D721Med (cell line): ENCODE measurements around the gene SKIDA1.

Experiments used
- DNase-seq: peaks from one replicate; pipeline ENCODE4 v3.0.0; 2011; ENCODE audit warnings: low spot score; ENCODE audit not compliant: insufficient read length
- FAIRE-seq: peaks from 2 replicates; lab custom pipeline; 2011; peaks lifted over from hg19 to GRCh38; lab: Jason Lieb, UNC
- TF ChIP-seq, protein P1 (sequence below): IDR thresholded peaks from 2 replicates; pipeline ENCODE4 v1.5.1; 2012; ENCODE audit warnings: mild to moderate bottlenecking, control low read depth; ENCODE audit not compliant: insufficient read depth; ENCODE audit errors: missing control alignments

Gene SKIDA1

GRCh38 chr10:21496343-21497176, 28.9 kb downstream of the SKIDA1 start:
- DNase-seq (no peak), FAIRE-seq (no peak)
- TF ChIP-seq, protein P1, sequence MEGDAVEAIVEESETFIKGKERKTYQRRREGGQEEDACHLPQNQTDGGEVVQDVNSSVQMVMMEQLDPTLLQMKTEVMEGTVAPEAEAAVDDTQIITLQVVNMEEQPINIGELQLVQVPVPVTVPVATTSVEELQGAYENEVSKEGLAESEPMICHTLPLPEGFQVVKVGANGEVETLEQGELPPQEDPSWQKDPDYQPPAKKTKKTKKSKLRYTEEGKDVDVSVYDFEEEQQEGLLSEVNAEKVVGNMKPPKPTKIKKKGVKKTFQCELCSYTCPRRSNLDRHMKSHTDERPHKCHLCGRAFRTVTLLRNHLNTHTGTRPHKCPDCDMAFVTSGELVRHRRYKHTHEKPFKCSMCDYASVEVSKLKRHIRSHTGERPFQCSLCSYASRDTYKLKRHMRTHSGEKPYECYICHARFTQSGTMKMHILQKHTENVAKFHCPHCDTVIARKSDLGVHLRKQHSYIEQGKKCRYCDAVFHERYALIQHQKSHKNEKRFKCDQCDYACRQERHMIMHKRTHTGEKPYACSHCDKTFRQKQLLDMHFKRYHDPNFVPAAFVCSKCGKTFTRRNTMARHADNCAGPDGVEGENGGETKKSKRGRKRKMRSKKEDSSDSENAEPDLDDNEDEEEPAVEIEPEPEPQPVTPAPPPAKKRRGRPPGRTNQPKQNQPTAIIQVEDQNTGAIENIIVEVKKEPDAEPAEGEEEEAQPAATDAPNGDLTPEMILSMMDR: peak; percentile 45

DNA sequence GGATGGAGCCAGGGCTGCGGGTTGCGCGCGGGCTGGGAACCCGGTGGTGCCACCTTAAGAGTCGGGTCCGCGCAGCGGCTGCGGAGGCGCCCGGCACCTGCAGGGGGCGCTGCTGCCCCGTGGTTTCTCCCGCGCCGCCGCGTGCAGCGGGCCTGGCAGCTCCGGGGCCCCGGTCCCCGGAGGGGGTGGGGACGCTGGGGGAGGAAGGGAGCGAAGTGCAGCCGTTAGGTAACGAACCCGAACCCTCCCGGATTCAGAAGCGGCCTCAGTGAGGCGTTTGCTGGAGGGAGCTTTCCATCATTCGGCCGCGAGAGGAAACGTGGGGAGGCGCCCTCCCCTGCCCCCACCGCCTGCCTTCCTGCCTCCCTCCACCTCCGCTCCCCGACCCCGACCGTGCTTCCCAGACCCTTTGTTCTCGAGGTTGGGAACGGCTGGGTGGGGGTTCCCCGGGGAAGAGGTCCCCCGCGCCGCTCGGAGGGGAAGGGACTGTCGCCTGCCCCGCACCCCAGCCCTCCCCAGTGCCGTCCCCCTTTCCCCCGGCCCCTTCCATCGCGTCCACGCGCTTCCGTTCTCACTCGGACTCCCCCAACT, 29.6 kb downstream of the SKIDA1 start:
- FAIRE-seq (no peak), DNase-seq (peak; percentile 85)
- TF ChIP-seq, protein P1: peak; percentile 69

- TF ChIP-seq, protein P1: no peak
- FAIRE-seq (no peak), DNase-seq (no peak)
These were observed 30.3 kb downstream of the SKIDA1 start for GRCh38 chr10:21495002-21495751.

GRCh38 chr10:21494191-21495001, 31.1 kb downstream of the SKIDA1 start:
- FAIRE-seq (no peak), DNase-seq (no peak)
- TF ChIP-seq, protein P1: no peak

DNA sequence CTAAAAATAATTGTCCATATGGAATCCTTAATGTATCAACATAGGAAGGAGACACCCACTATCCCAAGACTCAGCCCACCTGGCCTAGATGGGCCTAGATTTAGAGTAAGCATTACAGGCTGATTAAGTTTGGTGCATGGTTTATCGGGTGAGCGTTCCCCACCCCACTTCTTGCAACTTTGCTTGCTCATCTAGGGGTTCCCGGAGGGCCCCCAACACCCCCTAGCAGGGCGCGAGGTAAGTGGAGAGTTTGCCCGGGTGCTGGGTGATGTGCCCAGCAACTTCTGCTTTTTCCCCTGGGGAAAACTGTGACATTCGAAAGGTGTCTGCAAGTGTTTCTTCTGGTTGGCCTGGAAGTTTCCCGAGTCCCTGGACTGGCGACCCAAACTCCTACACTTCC, 31.7 kb downstream of the SKIDA1 start:
- TF ChIP-seq, protein P1: no peak
- FAIRE-seq (no peak), DNase-seq (no peak)

GRCh38 chr10:21492421-21492820, 33.1 kb downstream of the SKIDA1 start:
- DNase-seq (no peak), FAIRE-seq (no peak)
- TF ChIP-seq, protein P1: no peak
